HG02571 (cell line): ENCODE results near the gene QDPR.

Experiments
- ATAC-seq: cut with Tn5 transposase; IDR thresholded peaks from one replicate; pipeline ENCODE4 v1.9.1; 2021; ENCODE audit warnings: mild to moderate bottlenecking, moderate library complexity; ENCODE audit not compliant: unreplicated experiment

QDPR gene

DNA sequence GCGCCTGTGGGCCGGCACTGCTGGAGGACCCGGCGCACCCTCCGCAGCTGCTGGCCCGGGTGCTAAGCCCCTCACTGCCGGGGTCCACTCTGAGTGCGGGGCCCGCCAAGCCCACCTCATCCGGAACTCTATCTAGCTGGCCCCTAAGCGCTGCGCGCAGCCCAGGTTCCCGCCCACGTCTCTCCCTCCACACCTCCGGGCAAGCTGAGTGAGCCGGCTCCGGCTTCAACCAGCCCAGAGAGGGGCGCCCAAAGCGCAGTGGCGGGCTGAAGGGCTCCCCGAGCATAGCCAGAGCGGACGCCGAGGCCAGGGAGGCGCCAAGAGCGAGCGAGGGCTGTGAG is 75.2 kb downstream of the QDPR start:
- no peak for ATAC-seq
